Measurements from ENCODE around the gene LEP.

DNA sequence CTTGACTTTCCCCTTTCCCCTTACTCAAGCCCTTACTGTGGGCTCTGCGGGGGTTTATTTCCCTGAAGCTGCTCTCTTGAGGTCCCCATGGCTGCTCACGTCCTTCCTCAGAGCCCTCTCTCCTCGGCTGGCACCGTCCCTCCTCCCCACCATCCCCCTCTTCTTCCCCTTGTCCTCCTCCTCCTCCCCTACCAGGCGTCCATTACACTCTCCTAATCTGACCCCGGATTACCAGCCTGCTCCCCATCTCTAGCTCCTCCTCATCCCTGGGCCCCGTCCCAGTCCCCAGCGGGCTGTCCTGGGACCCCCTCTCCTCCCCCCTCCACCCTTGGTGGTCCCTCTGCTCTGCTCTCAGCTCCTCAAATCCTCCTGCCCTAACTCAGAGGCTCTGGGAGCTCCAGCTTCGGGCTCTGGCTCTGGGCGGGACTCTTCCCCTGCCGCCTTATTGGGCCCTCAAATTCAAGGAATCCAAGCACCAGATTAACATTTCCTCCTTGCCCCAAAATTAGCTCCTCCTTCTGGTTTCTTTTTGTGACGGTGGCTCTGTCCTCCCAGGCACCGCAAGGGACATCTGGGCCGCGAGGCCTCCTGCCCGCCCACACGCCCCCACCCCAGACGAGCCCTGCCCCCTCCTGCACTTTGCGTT, 48.5 kb upstream of the LEP start:
- TF ChIP-seq POLR2AphosphoS5 (IDR thresholded peaks at IDR 0.05; ENCODE audit: borderline replicate concordance, low read depth, low read length), result no peak
- no peak for TF ChIP-seq EZH2 (IDR thresholded peaks at IDR 0.05)
- TF ChIP-seq FOXP2 (optimal IDR thresholded peaks at IDR 0.05; ENCODE audit: control extremely low read depth, extremely low read length, insufficient read depth), result no peak

Data from SK-N-MC (cell line).